Middle frontal gyrus (tissue), 1 donor: ENCODE results near the gene TK1.
A peak's percentile ranks its signal among the peaks of the same experiment; 100 is the strongest.

ENCODE experiments used
- DNase-seq: peaks from one replicate; pipeline ENCODE4 v3.0.0-alpha.2; 2015; ENCODE audit warnings: low spot score; ENCODE audit errors: extremely low spot score

The TK1 gene

DNA sequence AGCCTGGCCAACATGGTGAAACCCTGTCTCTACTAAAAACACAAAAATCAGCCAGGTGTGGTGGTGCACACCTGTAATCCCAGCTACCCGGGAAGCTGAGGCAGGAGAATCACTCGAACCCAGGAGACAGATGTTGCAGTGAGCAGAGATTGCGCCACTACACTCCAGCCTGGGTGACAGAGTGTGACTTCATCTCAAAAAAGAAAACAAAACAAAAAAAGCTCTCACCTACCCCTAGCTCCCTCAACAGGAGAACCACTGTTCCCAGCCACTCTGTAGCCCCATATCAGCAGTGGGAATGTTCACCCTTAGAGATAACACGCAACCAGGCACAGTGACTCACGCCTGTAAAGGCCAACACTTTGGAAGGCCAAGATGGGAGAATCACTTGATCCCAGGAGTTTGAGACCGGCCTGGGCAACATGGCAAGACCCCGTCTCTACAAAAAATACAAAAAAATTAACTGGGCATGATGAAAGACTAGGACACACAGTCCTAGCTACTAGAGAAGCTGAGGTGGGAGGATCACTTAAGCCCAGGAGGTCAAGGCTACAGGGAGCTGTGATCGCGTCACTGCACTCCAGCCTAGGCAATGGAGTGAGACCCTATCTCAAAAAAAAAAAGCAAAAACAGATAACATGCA is 50.9 kb downstream of the TK1 start:
- no peak for DNase-seq

DNA sequence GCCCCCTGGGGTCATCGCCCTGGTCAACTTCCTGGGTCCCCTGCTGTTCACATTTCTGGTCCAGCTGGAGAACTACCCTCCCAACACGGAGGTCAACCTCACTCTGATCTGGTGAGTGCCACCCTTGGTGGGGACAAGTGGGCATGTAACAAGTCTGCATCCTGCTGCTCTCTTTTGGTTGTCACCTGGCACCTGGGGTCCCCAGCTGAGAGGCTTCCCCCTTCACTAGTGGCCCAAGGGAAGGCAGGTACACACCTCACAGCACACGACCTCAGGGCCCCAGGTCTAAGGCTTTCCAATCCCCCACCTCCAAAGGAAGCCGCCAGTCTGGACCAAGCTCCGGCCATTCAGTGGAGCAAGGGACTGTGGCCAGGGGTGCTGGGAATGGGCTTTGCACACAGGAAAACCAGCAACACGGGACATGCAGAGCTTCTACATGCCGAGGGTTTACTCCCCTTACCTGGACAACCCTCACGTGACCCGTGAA is 51.9 kb downstream of the TK1 start:
- no peak for DNase-seq

DNA sequence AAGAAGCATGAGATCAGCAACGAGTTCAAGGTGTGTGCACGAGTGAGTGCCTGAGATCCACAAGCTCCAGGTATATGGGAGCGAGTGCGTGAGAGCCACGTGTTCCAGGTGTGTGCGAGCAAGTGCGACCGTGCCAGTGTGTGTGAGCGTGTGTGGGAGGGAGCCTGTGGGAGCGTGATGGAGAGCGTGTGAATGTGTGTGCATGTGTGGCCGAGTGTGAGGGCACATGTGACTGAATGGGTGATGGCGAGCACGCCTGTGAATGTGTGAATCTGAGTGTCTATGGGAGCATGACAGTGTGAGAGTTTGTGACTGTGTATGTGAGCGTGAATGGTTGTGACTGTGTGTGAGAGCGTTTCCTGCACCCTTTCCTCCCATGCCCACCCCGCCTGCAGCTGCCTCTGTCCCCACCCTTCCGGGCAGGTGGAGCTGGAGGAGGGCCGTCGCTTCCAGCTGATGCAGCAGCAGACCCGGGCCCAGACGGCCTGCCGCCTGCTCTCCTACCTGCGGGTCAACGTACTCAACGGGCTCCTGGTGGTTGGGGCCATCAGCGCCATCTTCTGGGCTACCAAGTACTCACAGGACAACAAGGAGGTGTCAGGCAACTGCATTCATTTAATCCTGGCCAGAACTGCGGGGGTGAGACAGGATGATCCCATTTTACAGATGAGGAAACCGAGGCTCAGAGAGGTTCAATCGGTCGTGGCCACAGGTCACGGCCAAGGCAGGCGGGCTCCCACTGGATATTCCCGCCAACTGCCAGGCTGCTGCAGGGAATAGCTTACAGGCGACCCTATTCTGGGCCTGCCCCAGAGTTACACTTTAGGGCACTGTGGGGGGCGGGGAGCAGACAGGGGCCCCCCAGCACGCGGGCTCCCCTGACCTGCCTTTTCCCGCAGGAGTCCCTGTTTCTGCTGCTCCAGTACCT is 52.6 kb downstream of the TK1 start:
- DNase-seq, result no peak

DNA sequence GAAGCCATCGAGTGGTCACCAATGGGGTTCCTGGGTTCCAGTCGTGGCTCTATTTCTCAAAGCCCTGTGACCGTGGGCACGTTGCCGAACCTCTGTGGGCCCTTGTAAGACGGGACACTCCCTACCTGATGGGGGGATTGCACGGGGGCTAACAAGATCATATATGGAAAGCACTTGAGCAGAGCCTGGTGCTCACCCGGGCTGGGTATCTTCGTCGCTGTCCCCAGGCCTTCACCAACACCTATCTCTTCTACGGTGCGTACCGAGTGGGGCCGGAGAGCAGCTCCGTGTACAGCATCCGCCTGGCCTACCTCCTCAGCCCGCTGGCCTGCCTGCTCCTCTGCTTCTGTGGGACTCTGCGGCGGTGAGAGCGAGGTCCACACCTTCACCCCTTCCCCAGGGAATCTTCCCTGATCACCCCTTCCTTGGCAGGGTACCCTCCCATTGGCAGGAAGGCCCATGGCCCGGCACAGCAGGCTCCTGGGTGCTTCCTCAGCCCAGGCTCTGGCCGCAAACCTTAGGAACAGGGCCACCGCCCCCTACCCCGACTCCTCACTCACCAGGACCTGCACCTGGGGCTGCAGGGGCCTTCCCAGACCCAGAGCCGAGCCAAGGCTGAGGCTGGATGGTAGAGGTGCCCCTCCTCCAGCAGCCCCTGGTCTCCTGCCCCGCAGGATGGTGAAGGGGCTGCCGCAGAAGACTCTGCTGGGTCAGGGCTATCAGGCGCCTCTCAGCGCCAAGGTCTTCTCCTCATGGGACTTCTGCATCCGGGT is 53.5 kb downstream of the TK1 start:
- DNase-seq, result no peak

DNA sequence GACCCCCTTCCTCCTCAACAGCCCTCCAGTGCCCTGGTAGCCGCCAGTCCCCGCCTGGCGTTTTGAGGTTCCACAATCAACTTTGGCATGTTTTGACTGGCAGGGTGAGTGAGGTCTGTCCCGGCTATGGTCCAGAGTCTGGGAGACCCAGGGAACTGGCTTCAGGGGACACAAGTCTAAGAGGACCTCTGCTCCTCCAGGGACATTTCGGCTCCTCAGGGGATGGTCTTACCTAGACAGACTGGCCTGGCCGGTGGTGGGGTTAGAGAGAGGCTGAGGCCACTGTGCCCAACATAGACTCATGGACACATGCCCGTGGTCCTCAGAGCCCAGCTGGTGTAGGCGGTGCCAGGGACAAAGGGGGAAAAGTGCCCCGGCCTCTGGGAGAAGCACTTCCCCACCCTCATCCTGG is 54.1 kb downstream of the TK1 start:
- DNase-seq, result no peak

DNA sequence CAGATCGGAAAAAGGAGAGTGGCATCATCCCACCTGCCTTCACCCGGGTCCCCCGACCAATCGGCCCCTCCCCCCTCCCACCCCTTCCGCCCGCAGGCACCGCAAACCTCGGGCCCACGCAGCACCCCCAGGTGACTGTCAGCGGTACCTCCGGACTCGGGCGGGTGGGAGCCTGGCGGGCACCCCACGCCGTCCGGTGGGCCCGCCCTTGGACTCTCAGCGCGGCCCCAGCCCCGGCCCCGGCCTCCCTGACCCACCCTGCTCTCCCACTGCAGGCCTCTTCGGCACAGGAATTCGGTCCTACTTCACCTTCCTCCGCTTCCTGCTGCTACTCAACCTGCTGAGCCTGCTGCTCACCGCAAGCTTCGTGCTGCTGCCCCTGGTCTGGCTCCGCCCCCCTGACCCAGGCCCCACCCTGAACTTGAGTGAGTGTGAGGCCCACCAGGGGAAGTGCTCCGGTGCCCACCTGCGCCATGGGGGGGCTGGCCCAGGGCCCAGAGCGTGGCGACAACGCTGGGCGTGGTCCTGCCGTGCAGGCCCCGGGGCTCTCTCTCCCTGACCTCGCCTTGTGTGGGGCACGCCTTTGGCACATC is 54.7 kb downstream of the TK1 start:
- no peak for DNase-seq

DNA sequence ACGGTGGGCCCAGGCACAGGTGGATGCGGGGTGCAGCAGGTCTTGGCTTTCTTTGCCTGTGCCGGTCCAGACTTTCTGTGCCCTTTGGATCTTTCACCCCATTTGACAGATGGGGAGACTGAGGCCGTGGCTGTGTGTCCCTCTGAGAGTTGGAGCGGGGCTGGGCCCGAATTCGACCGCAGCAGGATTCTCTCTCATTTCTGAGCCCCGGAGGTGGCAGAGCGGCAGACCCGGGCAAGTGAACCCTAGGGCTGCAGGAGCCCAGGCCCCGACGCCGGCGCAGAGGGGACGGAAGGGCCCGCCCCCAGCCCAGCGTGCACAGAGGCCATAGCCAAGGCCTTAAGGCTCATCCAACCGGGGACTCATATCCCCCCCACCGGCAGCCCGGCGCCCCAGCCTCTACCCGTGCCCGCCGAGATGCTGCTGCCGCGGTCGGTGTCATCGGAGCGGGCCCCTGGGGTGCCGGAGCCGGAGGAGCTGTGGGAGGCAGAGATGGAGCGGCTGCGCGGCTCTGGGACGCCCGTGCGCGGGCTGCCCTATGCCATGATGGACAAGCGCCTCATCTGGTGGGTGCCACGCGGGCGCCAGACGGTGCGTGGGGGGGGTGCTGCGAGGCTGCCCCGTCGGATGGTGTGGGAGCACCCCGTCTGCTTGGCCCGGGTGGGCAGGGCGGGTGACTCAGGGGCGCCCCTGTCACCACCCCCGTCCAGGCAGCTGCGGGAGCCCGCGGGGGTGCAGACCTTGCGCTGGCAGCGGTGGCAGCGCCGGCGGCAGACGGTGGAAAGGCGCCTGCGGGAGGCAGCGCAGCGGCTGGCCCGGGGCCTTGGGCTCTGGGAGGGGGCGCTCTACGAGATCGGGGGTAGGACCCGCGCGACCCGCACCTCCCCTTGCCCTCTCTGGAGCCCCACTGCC is 55.4 kb downstream of the TK1 start:
- DNase-seq, result no peak

DNA sequence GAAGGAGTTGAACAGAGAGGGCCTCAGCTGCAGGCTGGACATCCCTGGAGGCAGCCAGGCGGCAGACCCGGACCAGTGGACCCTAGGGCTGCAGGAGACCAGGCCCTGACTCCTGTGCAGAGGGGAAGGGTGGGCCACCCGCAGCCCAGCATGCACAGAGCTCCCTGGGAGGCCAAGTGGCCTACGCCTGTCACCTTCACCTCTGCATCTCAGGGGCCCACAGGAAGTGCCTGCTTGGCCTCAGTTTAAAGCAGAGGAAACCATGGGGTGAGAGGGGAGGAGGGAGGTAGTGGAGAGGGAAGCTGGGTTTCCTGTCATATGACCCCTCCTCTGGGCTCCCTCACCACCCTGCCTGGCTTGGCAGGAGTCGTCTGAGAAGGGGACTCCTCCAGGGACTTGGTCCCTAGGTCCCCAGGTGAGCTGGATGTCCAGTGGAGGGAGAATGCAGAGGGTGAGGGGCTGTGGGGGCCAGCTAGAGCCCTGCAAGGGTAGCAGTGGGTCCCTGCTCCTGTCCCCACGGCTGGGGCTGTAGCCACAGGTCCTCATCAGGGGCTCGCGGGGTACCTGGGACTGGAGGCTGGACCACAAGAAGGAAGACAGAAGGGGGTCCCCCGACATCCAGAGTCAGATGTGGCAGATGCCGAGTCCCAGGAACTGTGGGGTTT is 56.3 kb downstream of the TK1 start, which contains the start of gene TMC8:
TSS of gene TMC8 (plus strand) at position 335 of the 665 bp plus-strand sequence. CDS start 818 bp downstream, outside the sequence.
- no peak for DNase-seq

DNA sequence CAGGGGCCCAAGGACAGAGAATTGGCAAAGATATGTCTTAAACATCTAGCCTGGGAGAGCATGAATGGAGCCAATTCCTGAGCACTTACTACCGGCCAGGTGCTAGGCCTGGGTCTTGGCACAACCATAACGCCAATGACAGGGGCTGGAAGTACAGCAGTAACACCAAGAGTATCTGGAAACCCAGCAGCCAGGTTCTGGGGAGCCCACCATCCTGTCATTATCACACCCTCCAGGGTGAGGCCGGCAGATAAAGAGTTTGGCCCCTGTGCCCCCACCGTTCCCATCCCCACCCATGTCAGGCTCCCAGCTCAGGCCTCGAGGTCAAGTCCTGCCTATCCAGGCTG is 56.8 kb downstream of the TK1 start:
- DNase-seq, result no peak

DNA sequence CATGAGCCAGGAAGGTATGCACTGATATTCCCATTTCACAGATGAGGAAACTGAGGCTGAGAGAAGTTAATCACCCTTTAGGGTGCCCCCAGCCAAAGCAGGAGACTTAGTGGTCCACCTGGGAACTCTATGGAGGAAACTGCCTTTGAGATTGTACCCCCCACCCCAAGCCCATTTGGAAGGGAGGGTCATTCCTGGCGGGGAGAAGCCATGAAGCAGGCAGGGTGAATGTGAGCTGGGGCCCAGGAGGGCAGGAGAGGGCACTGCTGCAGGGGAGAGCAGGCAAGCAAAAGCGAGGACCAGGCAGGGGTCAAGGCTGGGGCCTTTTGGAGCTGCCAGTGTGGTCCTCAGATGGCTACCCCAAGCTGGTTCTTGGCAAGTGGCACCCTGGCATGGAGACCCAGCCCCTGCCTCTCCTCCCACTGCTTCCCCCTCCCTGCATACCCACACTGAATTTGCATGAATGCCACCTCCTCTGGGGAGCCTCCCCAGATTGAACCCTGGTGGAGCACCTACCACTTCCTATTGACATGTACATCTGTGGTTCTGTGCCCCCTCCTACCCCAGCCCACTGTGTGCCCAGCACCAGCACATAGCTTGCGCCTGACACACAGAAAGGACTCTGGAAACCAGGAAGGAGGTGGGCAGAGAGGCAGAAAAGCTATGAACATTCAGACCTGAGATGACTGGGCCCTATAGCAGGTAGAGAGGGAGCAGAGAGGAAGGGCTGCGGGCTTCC is 57.3 kb downstream of the TK1 start:
- no peak for DNase-seq

DNA sequence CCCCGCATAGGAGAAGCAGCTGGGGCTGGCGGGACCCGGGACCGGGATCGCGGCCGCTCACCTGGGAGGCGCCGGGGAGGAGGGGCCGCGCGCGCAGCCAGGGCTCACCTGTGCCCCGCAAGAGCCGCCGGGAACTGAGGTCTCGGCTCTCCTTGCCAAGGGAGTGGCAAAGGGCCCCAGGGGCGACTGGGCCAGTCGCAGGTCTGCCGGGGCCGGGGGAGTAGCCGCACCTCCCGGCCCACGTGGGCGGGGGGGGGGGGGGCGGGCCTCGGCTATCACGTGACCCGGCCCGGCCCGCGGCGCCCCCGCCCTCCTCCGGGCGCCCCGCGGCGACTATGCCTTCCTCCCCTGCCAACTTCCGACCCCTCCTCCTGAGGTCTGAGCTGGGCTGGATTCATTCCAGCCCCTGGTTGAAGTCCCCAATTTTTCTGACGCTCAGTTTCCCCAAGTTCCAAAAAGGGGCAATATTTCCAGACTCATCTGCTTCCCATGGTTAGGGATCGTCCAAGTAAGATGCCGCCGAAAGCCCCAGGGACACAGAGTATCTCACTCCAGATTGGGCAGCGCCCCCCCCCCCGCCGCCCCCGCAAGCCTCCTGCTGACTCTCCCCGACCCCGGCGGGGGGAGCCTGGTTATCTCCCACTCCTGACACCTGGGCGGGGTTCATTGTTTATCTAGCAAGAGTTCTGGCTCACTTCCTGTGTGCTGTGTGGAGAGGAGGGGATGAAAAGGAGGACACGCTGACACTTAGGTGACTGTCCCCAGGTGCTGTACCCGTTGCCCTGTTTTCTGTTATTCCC is 58.1 kb downstream of the TK1 start, which contains the start of gene TMC6:
TSS of gene TMC6 (minus strand) at position 205 of the 800 bp plus-strand sequence. CDS start 1,923 bp downstream, outside the sequence.
- DNase-seq, result no peak

DNA sequence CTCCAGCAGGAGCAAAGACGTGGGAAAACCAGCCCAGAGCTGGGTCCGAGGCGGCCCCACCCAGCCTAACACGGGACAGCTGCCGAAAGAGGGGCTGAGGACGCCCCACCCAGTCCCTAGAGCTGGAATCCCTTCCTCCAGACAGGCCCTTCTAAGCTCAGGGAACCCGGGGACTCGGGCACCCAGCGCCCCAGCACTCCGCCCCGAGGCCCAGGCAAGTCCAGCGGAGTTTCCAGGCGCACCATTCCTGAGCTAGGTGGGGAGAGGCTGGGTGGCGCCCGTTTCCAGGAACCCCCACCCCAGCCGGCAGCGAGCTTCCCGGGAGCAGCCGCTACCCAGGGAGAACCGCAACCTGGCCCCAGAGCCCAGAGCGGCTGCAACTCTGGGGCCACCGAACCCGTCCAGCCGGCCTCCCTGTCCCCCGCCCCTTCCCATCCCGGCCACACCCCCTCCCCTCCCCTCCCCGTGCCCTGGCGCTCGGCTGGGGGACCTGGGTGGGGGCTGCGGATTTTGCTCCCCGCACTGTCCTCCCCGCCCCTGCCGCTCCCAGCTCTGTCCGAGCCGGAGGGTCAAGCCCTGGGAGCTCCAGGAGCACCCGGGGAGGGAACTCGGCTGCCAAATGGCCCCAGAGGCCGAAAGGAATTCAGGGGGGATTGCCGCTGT is 58.8 kb downstream of the TK1 start:
- no peak for DNase-seq

DNA sequence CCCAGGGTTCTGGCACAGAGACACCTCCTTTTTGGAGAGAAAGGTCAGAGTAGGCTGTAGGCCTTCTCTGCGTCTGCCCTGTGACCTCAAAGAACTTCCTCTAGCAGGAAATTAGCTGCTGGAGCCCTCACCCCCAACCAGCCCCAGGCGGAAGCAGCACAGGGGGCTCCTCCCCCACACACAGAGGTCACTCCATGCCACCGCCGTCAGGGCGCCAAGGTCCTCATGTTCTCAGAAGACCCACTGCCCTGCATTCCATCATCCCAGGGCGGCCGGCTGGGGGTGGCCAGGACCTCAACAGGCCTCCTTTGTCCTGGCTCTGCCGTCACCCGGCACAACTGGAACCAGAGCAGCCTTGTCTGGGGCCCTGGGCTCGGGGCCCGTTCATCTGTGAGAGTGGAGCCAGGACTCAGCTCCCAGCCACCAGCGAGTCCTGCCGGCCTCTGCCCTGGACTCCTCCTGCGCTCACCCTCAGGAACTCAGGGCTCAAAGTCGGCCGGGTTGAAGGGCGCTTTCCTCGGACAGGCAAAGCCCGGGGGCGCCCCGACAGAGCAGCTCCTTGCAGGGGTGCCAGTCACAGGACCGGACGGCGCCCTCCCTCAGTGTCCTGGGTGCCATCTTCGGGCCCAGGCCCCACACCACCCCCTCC is 59.5 kb downstream of the TK1 start:
- peak; percentile 76 for DNase-seq

DNA sequence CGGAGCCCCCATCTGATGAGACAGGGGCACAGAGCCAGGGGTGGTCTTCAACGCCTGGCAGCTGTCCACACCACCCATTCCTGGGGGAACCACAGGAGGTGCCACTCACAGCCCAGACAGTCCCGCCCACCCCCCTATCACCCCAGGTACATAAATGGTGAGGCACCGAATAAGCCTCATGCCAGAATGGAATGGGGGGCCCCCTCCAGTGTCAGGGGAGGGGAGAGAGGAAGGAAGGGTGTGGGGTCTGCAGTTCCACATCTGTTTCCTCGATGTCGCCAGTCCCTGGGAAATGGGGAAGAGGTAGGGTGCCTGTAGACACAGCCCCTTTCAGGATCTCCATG is 60.0 kb downstream of the TK1 start:
- no peak for DNase-seq

DNA sequence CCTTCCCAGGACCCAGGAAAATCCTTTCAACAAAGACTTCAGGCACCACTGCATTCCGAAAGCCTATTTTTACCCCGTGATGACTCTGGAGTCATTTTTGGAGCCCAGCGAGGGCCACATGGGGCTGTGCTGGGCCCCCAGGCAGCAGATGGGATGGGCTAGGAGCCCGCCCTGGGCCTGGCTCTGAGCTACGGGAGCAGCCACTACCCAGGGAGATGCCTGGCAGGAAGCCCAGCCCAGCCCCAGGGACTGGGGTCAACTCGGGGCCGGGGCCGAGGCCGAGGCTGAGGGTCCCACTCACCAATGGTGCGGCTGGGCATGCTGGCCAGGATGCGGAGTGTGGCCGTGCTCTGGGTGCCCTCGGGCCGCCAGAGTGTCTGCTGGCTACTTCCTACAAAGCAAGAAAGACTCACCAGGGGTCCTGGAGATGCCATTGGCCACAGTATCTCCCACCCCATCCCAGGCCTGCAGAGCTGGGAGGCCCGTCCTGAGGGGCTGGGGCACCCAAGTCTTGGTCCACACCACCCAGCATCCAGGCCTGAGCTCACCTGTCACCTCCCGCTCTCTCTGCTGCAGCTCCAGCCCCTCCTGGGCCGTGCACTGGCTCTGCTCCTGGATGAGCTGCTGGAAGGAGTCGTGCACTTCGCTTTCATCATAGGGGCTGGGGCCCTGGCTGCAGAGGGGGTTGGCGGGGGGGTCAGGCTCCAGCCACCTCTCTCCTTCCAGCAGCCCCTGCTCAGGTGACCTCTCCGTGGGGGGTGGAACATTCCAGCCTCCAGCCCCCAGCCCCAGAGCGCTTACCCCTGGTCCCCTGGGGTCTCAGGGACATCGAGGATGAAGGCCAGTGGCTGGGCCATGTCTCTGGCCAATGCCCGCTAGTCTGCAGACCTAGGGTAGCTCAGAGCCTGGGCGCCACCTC is 60.6 kb downstream of the TK1 start:
- no peak for DNase-seq
